H1 (cell line): ENCODE results near the gene PRICKLE1. TPM values are rescaled to one million over a fixed set of nuclear protein-coding genes. Genes with fewer than 3 reads are reported as not detected.

ENCODE experiments used
- CTCF ChIA-PET: fragments of 300-600 bp; sonication (Branson Sonifier 250); formaldehyde crosslinking; loops from one replicate; lab custom pipeline; 2021; ENCODE audit not compliant: partially characterized antibody; lab: Charles Lee
- POLR2A ChIA-PET: fragments of 300-600 bp; sonication (Branson Sonifier 250); formaldehyde crosslinking; loops from one replicate; lab custom pipeline; 2021; ENCODE audit warnings: inconsistent platforms; ENCODE audit not compliant: partially characterized antibody; lab: Charles Lee
- DNase-seq, 2 experiments: peaks; one replicate each; pipeline versions ENCODE4 v3.0.0 to v3.0.0-alpha.2; 2010 to 2022; ENCODE audit warnings: low spot score in 2 of 2, low read depth in 1 of 2, mixed read lengths in 1 of 2
- FAIRE-seq: peaks from 2 replicates; lab custom pipeline; 2011; peaks lifted over from hg19 to GRCh38; lab: Jason Lieb, UNC
- H2AFZ ChIP-seq: 2 replicates; pipeline ENCODE4 v1.8.1; 2012; ENCODE audit warnings: low read length, inconsistent platforms
- H2AK5ac ChIP-seq: 2 replicates; pipeline ENCODE4 v1.6.1; 2013; ENCODE audit warnings: low read depth, low read length
- H2BK120ac ChIP-seq: replicated peaks from 2 replicates; pipeline ENCODE3; 2013; ENCODE audit warnings: low read depth, low read length, inconsistent platforms
- H2BK12ac ChIP-seq: 2 replicates; pipeline ENCODE4 v1.6.1; 2013; ENCODE audit warnings: low read depth, low read length
- H2BK15ac ChIP-seq: 2 replicates; pipeline ENCODE4 v1.6.1; 2013; ENCODE audit warnings: low read length
- H2BK20ac ChIP-seq: 2 replicates; pipeline ENCODE4 v1.6.1; 2013; ENCODE audit warnings: low read length
- H2BK5ac ChIP-seq: 2 replicates; pipeline ENCODE4 v1.6.1; 2013; ENCODE audit warnings: low read depth, low read length
- H3K14ac ChIP-seq: 2 replicates; pipeline ENCODE4 v1.6.1; 2013; ENCODE audit warnings: inconsistent platforms; ENCODE audit not compliant: insufficient read length
- H3K18ac ChIP-seq: 2 replicates; pipeline ENCODE4 v1.6.1; 2013; ENCODE audit warnings: low read length; ENCODE audit errors: extremely low read depth
- H3K23ac ChIP-seq: 2 replicates; pipeline ENCODE4 v1.6.1; 2013; ENCODE audit warnings: inconsistent platforms; ENCODE audit not compliant: insufficient read length
- H3K23me2 ChIP-seq: 2 replicates; pipeline ENCODE4 v1.6.1; 2013; ENCODE audit warnings: low read depth, low read length
- H3K27ac ChIP-seq: 2 replicates; pipeline ENCODE4 v1.6.1; 2011; ENCODE audit warnings: low read depth, low read length, inconsistent platforms
- H3K27me3 ChIP-seq, 4 experiments: replicated peaks in 1 of 4; 1 replicate in 1 of 4; 2 replicates in 3 of 4; pipeline versions ENCODE4 v1.6.1 to v1.8.1; 2011 to 2013; ENCODE audit warnings: low read length in 3 of 4, mild to moderate bottlenecking in 3 of 4, inconsistent platforms in 2 of 4, mixed read lengths in 2 of 4, moderate library complexity in 1 of 4; ENCODE audit not compliant: control insufficient read depth in 3 of 4, insufficient read depth in 3 of 4; ENCODE audit errors: extremely low read depth in 1 of 4
- H3K36me3 ChIP-seq, 4 experiments: 2 replicates each; pipeline versions ENCODE4 v1.6.1 to v1.8.1; 2011 to 2013; ENCODE audit warnings: mild to moderate bottlenecking in 4 of 4, low read length in 3 of 4, moderate library complexity in 2 of 4, control low read depth in 1 of 4, inconsistent platforms in 1 of 4; ENCODE audit not compliant: insufficient read depth in 4 of 4, control insufficient read depth in 2 of 4
- H3K4ac ChIP-seq: replicated peaks from 2 replicates; pipeline ENCODE3; 2013; ENCODE audit warnings: low read length, low read depth, mixed read lengths, inconsistent platforms; ENCODE audit not compliant: insufficient read length
- H3K4me1 ChIP-seq, 4 experiments: replicated peaks in 1 of 4; 1 replicate in 1 of 4; 2 replicates in 3 of 4; pipeline versions ENCODE4 v1.6.1 to v1.8.1; 2011 to 2013; ENCODE audit warnings: low read length in 3 of 4, inconsistent platforms in 2 of 4, mixed read lengths in 1 of 4; ENCODE audit not compliant: insufficient read depth in 4 of 4, control insufficient read depth in 3 of 4
- H3K4me2 ChIP-seq, 2 experiments: 2 replicates each; pipeline versions ENCODE4 v1.6.1 to v1.8.1; 2011 to 2013; ENCODE audit warnings: low read depth in 2 of 2, low read length in 2 of 2, control low read depth in 1 of 2, inconsistent platforms in 1 of 2, mild to moderate bottlenecking in 1 of 2; ENCODE audit not compliant: insufficient read depth in 1 of 2
- H3K4me3 ChIP-seq, 4 experiments: fragments of 200-600, 300-600 bp in 1 of 4; sonication (generic), shearing (Covaris generic), sonication (Bioruptor Twin) in 1 of 4; 2 replicates each; pipeline versions ENCODE4 v1.5.1 to v1.8.1; 2011 to 2016; ENCODE audit warnings: low read length in 4 of 4, low read depth in 3 of 4, control low read depth in 2 of 4, inconsistent platforms in 2 of 4, mild to moderate bottlenecking in 2 of 4, mixed read lengths in 1 of 4, moderate library complexity in 1 of 4; ENCODE audit not compliant: insufficient read depth in 2 of 4; ENCODE audit errors: extremely low read depth in 1 of 4
- H3K56ac ChIP-seq: replicated peaks from 2 replicates; pipeline ENCODE3; 2013; ENCODE audit warnings: low read depth, mild to moderate bottlenecking, mixed read lengths, low read length, inconsistent platforms; ENCODE audit not compliant: insufficient read length
- H3K79me1 ChIP-seq: 2 replicates; pipeline ENCODE4 v1.6.1; 2013; ENCODE audit warnings: low read depth, low read length, control low read depth
- H3K79me2 ChIP-seq, 2 experiments: 2 replicates each; pipeline versions ENCODE4 v1.6.1 to v1.8.1; 2012 to 2013; ENCODE audit warnings: low read length in 2 of 2, mild to moderate bottlenecking in 2 of 2, inconsistent platforms in 1 of 2; ENCODE audit not compliant: insufficient read depth in 2 of 2, control insufficient read depth in 1 of 2
- H3K9ac ChIP-seq, 4 experiments: replicated peaks in 1 of 4; 1 replicate in 1 of 4; 2 replicates in 3 of 4; pipeline versions ENCODE4 v1.6.1 to v1.8.1; 2011 to 2013; ENCODE audit warnings: low read depth in 3 of 4, low read length in 3 of 4, control low read depth in 2 of 4, mild to moderate bottlenecking in 2 of 4, moderate library complexity in 2 of 4, inconsistent platforms in 1 of 4; ENCODE audit errors: extremely low read depth in 1 of 4
- H3K9me3 ChIP-seq, 2 experiments: 2 replicates each; pipeline versions ENCODE4 v1.6.1 to v1.8.1; 2012 to 2013; ENCODE audit warnings: mild to moderate bottlenecking in 2 of 2, moderate library complexity in 2 of 2, control low read depth in 1 of 2, inconsistent platforms in 1 of 2, low read depth in 1 of 2, low read length in 1 of 2, mixed read lengths in 1 of 2; ENCODE audit not compliant: insufficient read depth in 2 of 2
- H4K20me1 ChIP-seq, 2 experiments: replicated peaks in 1 of 2; 2 replicates each; pipeline versions ENCODE3 to v1.8.1; 2011 to 2013; ENCODE audit warnings: inconsistent platforms in 2 of 2, low read length in 2 of 2, mild to moderate bottlenecking in 1 of 2; ENCODE audit not compliant: insufficient read depth in 2 of 2, control insufficient read depth in 1 of 2
- H4K5ac ChIP-seq: 2 replicates; pipeline ENCODE4 v1.6.1; 2013; ENCODE audit warnings: low read length, low read depth, mixed read lengths, inconsistent platforms; ENCODE audit not compliant: insufficient read length
- H4K8ac ChIP-seq: 2 replicates; pipeline ENCODE4 v1.8.0; 2013; ENCODE audit warnings: mild to moderate bottlenecking, moderate library complexity, low read length, inconsistent platforms; ENCODE audit not compliant: insufficient read depth; ENCODE audit errors: extremely low read depth
- H4K91ac ChIP-seq: replicated peaks from 2 replicates; pipeline ENCODE3; 2013; ENCODE audit warnings: low read length, mixed read lengths, inconsistent platforms; ENCODE audit not compliant: insufficient read length
- ASH2L ChIP-seq: fragments of 200-600, 300-600 bp; sonication (generic); IDR thresholded peaks from one replicate; pipeline ENCODE4 v1.7.1; 2017; ENCODE audit warnings: low read length
- BRCA1 ChIP-seq: IDR thresholded peaks from 2 replicates; pipeline ENCODE4 v1.6.1; 2012; ENCODE audit warnings: low read depth, low read length, improper control_type of control experiment
- CBX8 ChIP-seq: fragments of 300-800, 300-1000 bp; sonication (generic); IDR thresholded peaks from 2 replicates; pipeline ENCODE4 v1.7.1; 2016; ENCODE audit warnings: low read depth, low read length, borderline replicate concordance
- GTF2F1 ChIP-seq: IDR thresholded peaks from 2 replicates; pipeline ENCODE4 v1.6.1; 2012; ENCODE audit warnings: low read depth, low read length, improper control_type of control experiment, borderline replicate concordance
- MAFK ChIP-seq: IDR thresholded peaks from 2 replicates; pipeline ENCODE4 v1.6.1; 2012; ENCODE audit warnings: low read depth, mild to moderate bottlenecking, improper control_type of control experiment, low read length
- POU5F1 ChIP-seq: IDR thresholded peaks from 2 replicates; pipeline ENCODE4 v1.6.1; 2011; ENCODE audit warnings: low read depth, mild to moderate bottlenecking, low read length, moderate library complexity
- RAD21 ChIP-seq, 2 experiments: IDR thresholded peaks in 1 of 2; conservative IDR thresholded peaks in 1 of 2; 2 replicates each; pipeline ENCODE4 v1.6.1; 2011; ENCODE audit warnings: low read depth in 2 of 2, low read length in 2 of 2, improper control_type of control experiment in 1 of 2, inconsistent platforms in 1 of 2, mild to moderate bottlenecking in 1 of 2, moderate library complexity in 1 of 2
- RFX5 ChIP-seq: IDR thresholded peaks from 2 replicates; pipeline ENCODE4 v1.6.1; 2011; ENCODE audit warnings: low read depth, low read length, improper control_type of control experiment, borderline replicate concordance
- SAP30 ChIP-seq: fragments of 300-600 bp; sonication (generic); IDR thresholded peaks from 2 replicates; pipeline ENCODE4 v1.7.1; 2012; ENCODE audit warnings: low read length, moderate library complexity, mild to moderate bottlenecking, inconsistent platforms; ENCODE audit not compliant: insufficient read depth, insufficient replicate concordance
- SIX5 ChIP-seq: IDR thresholded peaks from 2 replicates; pipeline ENCODE4 v1.6.1; 2011; ENCODE audit warnings: mild to moderate bottlenecking, low read depth, low read length
- TAF1 ChIP-seq: IDR thresholded peaks from 2 replicates; pipeline ENCODE4 v1.6.1; 2011; ENCODE audit warnings: mild to moderate bottlenecking, low read depth, low read length
- WGBS, 2 experiments: shearing (Covaris generic) in 1 of 2; methylation state at CpG; one replicate each; pipeline versions ENCODE4 v1.1.6 to v1.1.7; 2013 to 2015; ENCODE audit warnings: low lambda C conversion rate in 2 of 2, mixed read lengths in 2 of 2, inconsistent platforms in 1 of 2, low coverage in 1 of 2, missing lambda C conversion rate in 1 of 2; ENCODE audit not compliant: insufficient replicate concordance in 2 of 2, insufficient coverage in 1 of 2, insufficient read length in 1 of 2; ENCODE audit errors: extremely low coverage in 1 of 2, missing lambda C conversion rate in 1 of 2; 5-methylcytosine and 5-hydroxymethylcytosine counted together
- polyA plus RNA-seq, 7 experiments: library from polyadenylated mRNA; depleted of rRNA in 3 of 7; stranded (reverse) in 5 of 7; unstranded in 2 of 7; fragments of >200 nt in 5 of 7; fragments of 200-250 nt in 2 of 7; gene quantifications; 1 replicate in 5 of 7; 2 replicates in 1 of 7; 4 replicates in 1 of 7; pipeline versions ENCODE4 v1.2.1 to v1.2.3, GENCODE V29; 2011 to 2013; ENCODE audit warnings: missing spikeins in 2 of 7, mixed read lengths in 2 of 7
- total RNA-seq: library from RNA; stranded (reverse); fragmentation: NEBNext Ultra II Directional; extraction: Animal tissue kit (Norgen Biotek cat#: 25700); gene quantifications from 2 replicates; pipeline ENCODE4 v1.2.1, GENCODE V29; 2021

PRICKLE1 gene
- total and polyA plus RNA-seq, 2 of the 8 experiments (the other 6 are each of a cell fraction or from before 2014, with no cell fraction given) = 14.0 to 22.4 TPM

DNA sequence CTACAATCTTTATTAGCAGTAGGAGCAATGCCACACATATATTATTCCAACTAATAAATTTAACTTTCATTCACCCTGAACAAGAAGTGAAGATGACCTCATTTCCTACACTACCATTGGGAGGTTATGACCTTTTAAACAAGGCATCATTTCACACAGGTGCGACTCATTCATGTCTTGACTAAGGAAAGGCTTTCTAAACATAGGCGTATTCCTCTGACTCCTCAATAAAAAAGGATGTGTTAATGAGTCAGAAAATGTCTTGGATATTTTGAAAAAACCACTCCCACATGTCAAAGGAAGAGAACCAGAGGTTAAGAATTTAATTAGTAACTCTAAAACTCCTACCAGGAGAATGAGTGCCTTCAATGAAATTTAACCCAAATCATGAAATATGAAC lies 115.2 kb downstream of the PRICKLE1 start:
- Histone ChIP-seq H2BK12ac (no peak overlapping the region), H2AK5ac (no peak overlapping the region), H3K4me2 (no peak overlapping the region; a peak in 1 of 4 replicates), H4K5ac (no peak overlapping the region), H3K79me2 (peaks cover 6 to 80% of the 10 kb centered on the region in 2 experiments; a peak in 3 of 4 replicates), H2BK5ac (no peak overlapping the region), H2BK15ac (no peak overlapping the region), H3K4ac (no peak overlapping the region), H3K27me3 (no peaks in the 10 kb centered on the region), H3K4me3 (no peak overlapping the region), H3K36me3 (peaks cover 4 to 18% (median 6%) of the 10 kb centered on the region in 4 experiments; a peak in 6 of 8 replicates), H3K9ac (no peak overlapping the region), H3K18ac (no peak overlapping the region), H2BK120ac (no peak overlapping the region), H4K20me1 (peaks cover 13 to 15% of the 10 kb centered on the region in 2 experiments), H3K23ac (no peak overlapping the region), H3K79me1 (peaks cover 4% of the 10 kb centered on the region), H3K27ac (no peak overlapping the region), H2BK20ac (no peak overlapping the region), H2AFZ (no peak overlapping the region), H3K56ac (no peak overlapping the region), H4K8ac (no peak overlapping the region), H3K14ac (no peak overlapping the region), H4K91ac (no peak overlapping the region), H3K23me2 (no peaks in the 10 kb centered on the region), H3K9me3 (no peaks in the 10 kb centered on the region), H3K4me1 (peaks cover 2 to 10% (median 3%) of the 10 kb centered on the region in 4 experiments; a peak in 5 of 7 replicates)
- FAIRE-seq (no peak), DNase-seq (no peak)
- WGBS, 2 experiments = 86% methylated on average over 2 of the region's 2 CpGs; no CpG with 5 or more reads in 1 of the 2 experiments
- ChIA-PET CTCF (interaction anchor here (0.7 to 1.6 kb wide), 3 partner anchors 8 to 419 kb away, joined by 3 to 8 read pairs (median 3); no protein-coding TSS in a partner anchor), POLR2A (interaction anchor here (0.6 to 3.0 kb wide), 6 partner anchors 9 to 89 kb away, joined by 3 to 21 read pairs (median 4); no protein-coding TSS in a partner anchor)
- TF ChIP-seq POU5F1 (no peak), TAF1 (no peak), SAP30 (no peak), BRCA1 (no peak), CBX8 (no peak), RFX5 (no peak), RAD21 (IDR thresholded peaks at IDR 0.05 in 1 of 2, conservative IDR thresholded peaks at IDR 0.05 in 1 of 2; ENCODE audit: low read depth in 2 of 2, low read length in 2 of 2) (no peak), MAFK (no peak), ASH2L (no peak), SIX5 (no peak), GTF2F1 (no peak)
